H1 (cell line): ENCODE results near the gene TIMM8B.

ENCODE experiments used
- ATF3 ChIP-seq: IDR thresholded peaks from 2 replicates; pipeline ENCODE4 v1.6.1; 2011; ENCODE audit warnings: low read depth, mild to moderate bottlenecking, low read length; ENCODE audit not compliant: insufficient read depth
- CEBPB ChIP-seq: IDR thresholded peaks from 2 replicates; pipeline ENCODE4 v1.6.1; 2012; ENCODE audit warnings: low read depth, low read length
- CREB1 ChIP-seq: IDR thresholded peaks from 2 replicates; pipeline ENCODE4 v1.6.1; 2012; ENCODE audit warnings: inconsistent platforms
- CTCF ChIP-seq, 3 experiments: IDR thresholded peaks; 1 replicate in 2 of 3; 2 replicates in 1 of 3; pipeline versions ENCODE4 v1.5.1 to v1.6.1; 2011; ENCODE audit warnings: low read length in 3 of 3, mild to moderate bottlenecking in 3 of 3, inconsistent platforms in 2 of 3, low read depth in 1 of 3, moderate library complexity in 1 of 3; ENCODE audit not compliant: insufficient read depth in 1 of 3; ENCODE audit errors: control extremely low read depth in 1 of 3
- EZH2 ChIP-seq: fragments of 200-600 bp; sonication (generic); IDR thresholded peaks from 2 replicates; pipeline ENCODE4 v1.7.1; 2012; ENCODE audit warnings: low read depth, mild to moderate bottlenecking, moderate library complexity, low read length, inconsistent platforms; ENCODE audit not compliant: severe bottlenecking
- MAX ChIP-seq: IDR thresholded peaks from 2 replicates; pipeline ENCODE4 v1.6.1; 2012; ENCODE audit warnings: inconsistent platforms
- NANOG ChIP-seq: IDR thresholded peaks from 2 replicates; pipeline ENCODE4 v1.6.1; 2011; ENCODE audit warnings: low read length, low read depth, mild to moderate bottlenecking, inconsistent platforms; ENCODE audit not compliant: insufficient read depth, poor library complexity, severe bottlenecking
- POLR2A ChIP-seq, 2 experiments: IDR thresholded peaks; 1 replicate in 1 of 2; 2 replicates in 1 of 2; pipeline ENCODE4 v1.6.1; 2011; ENCODE audit warnings: low read depth in 2 of 2, low read length in 2 of 2, mild to moderate bottlenecking in 2 of 2; ENCODE audit errors: control extremely low read depth in 1 of 2
- POLR2AphosphoS5 ChIP-seq: IDR thresholded peaks from 2 replicates; pipeline ENCODE4 v1.6.1; 2011; ENCODE audit warnings: low read depth, low read length
- SIN3A ChIP-seq, 2 experiments: IDR thresholded peaks in 1 of 2; conservative IDR thresholded peaks in 1 of 2; 2 replicates each; pipeline ENCODE4 v1.6.1; 2011 to 2012; ENCODE audit warnings: low read length in 2 of 2, improper control_type of control experiment in 1 of 2, low read depth in 1 of 2, mild to moderate bottlenecking in 1 of 2
- SIX5 ChIP-seq: IDR thresholded peaks from 2 replicates; pipeline ENCODE4 v1.6.1; 2011; ENCODE audit warnings: mild to moderate bottlenecking, low read depth, low read length
- SP4 ChIP-seq: IDR thresholded peaks from 2 replicates; pipeline ENCODE4 v1.6.1; 2012; ENCODE audit warnings: low read length, inconsistent platforms
- SUZ12 ChIP-seq: fragments of 200-600 bp; sonication (generic); IDR thresholded peaks from 2 replicates; pipeline ENCODE4 v1.6.1; 2012; ENCODE audit warnings: mild to moderate bottlenecking, inconsistent platforms, low read length, moderate library complexity, mixed read lengths
- TCF12 ChIP-seq: IDR thresholded peaks from 2 replicates; pipeline ENCODE4 v1.6.1; 2011; ENCODE audit warnings: low read depth, mild to moderate bottlenecking, low read length

DNA sequence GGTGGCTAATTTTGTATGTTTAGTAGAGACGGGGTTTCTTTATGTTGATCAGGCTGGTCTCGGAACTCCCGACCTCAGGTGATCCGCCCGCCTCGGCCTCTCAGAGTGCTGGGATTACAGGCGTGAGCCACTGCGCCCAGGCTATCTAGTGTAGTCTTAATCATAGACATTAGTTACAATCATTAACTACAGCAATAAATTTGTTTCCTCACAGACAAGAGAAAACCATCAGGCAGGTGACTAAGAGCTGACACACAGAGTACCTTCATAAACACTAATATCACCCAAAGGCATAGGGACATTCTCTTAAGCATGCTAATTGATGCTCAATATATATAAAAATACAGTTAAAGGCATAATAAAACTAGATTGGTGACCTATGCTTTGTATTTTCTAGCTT is 19.5 kb upstream of the TIMM8B start:
- no peak for TF ChIP-seq ATF3
- no peak for TF ChIP-seq MAX
- TF ChIP-seq TCF12, result no peak
- TF ChIP-seq CTCF (IDR thresholded peaks at IDR 0.05; ENCODE audit: control extremely low read depth in 1 of 3, insufficient read depth in 1 of 3, low read depth in 1 of 3, low read length in 3 of 3), result no peak
- no peak for TF ChIP-seq SP4
- no peak for TF ChIP-seq SIX5
- no peak for TF ChIP-seq CREB1
- TF ChIP-seq POLR2A (IDR thresholded peaks at IDR 0.05; ENCODE audit: control extremely low read depth in 1 of 2, low read depth in 2 of 2, low read length in 2 of 2), result no peak
- no peak for TF ChIP-seq POLR2AphosphoS5
- no peak for TF ChIP-seq SUZ12
- no peak for TF ChIP-seq CEBPB
- TF ChIP-seq NANOG, result no peak
- no peak for TF ChIP-seq EZH2
- no peak for TF ChIP-seq SIN3A (conservative IDR thresholded peaks at IDR 0.05 in 1 of 2, IDR thresholded peaks at IDR 0.05 in 1 of 2; ENCODE audit: low read depth in 1 of 2, low read length in 2 of 2)
